HAP-1 (cell line): ENCODE measurements around the gene GATAD1.
"Not testable (repeated sequence)": the region's sequence is repeated elsewhere in the genome, so short reads cannot be mapped to it uniquely, and the experiment has no call there.

ENCODE experiments used
- DNase-seq, 2 experiments: peaks; one replicate each; pipeline ENCODE4 v3.0.0-alpha.2; 2016 to 2020; ENCODE audit warnings: low spot score in 2 of 2
- H3K27me3 ChIP-seq: fragments of 250-450 bp; sonication (Bioruptor Pico); 2 replicates; pipeline ENCODE4 v1.5.1; 2020; ENCODE audit warnings: low read depth, mild to moderate bottlenecking, moderate library complexity
- H3K36me3 ChIP-seq: fragments of 250-450 bp; sonication (Bioruptor Pico); replicated peaks from 2 replicates; pipeline ENCODE4 v1.5.1; 2020; ENCODE audit warnings: mild to moderate bottlenecking
- H3K4me1 ChIP-seq: fragments of 250-450 bp; sonication (Bioruptor Pico); 2 replicates; pipeline ENCODE4 v1.5.1; 2020; ENCODE audit warnings: mild to moderate bottlenecking
- H3K4me3 ChIP-seq: fragments of 250-450 bp; sonication (Bioruptor Pico); 2 replicates; pipeline ENCODE4 v1.5.1; 2020; ENCODE audit warnings: mild to moderate bottlenecking, moderate library complexity
- H3K9me3 ChIP-seq: fragments of 250-450 bp; sonication (Bioruptor Pico); 2 replicates; pipeline ENCODE4 v1.5.1; 2020; ENCODE audit warnings: mild to moderate bottlenecking, moderate library complexity
- in situ Hi-C: fragments of 300-500 bp; cut with MboI; formaldehyde crosslinking; loops from 3 replicates; pipeline ENCODE4 v1.14.3; 2020; ENCODE audit warnings: low sequenced_read_pairs, inconsistent platforms, mixed read lengths

GATAD1 gene

GRCh38 chr7:92451645-92452044 lies 4.4 kb downstream of the GATAD1 start:
- peaks cover 74% of the 10 kb centered on the region for H3K36me3 ChIP-seq

GRCh38 chr7:92456236-92456635 lies 9.0 kb downstream of the GATAD1 start:
- Histone ChIP-seq H3K4me3 (no peak overlapping the region), H3K36me3 (peaks cover 67% of the 10 kb centered on the region), H3K27me3 (no peaks in the 10 kb centered on the region), H3K4me1 (no peaks in the 10 kb centered on the region), H3K9me3 (no peaks in the 10 kb centered on the region)
- in situ Hi-C loops = no loop called here
- no peak for DNase-seq

More at GRCh38 chr7:92451645-92452044, 4.4 kb downstream of the GATAD1 start:
- H3K9me3 ChIP-seq = no peaks in the 10 kb centered on the region
- no peak overlapping the region for H3K4me3 ChIP-seq
- H3K27me3 ChIP-seq = no peaks in the 10 kb centered on the region
- H3K4me1 ChIP-seq = peaks cover 10% of the 10 kb centered on the region; the same call in 1 of the 2 replicates
- in situ Hi-C loops = no loop called here
- DNase-seq = no peak

GRCh38 chr7:92460109-92460508 lies 12.8 kb downstream of the GATAD1 start:
- Histone ChIP-seq H3K36me3 (peaks cover 30% of the 10 kb centered on the region), H3K4me1 (no peaks in the 10 kb centered on the region), H3K27me3 (no peaks in the 10 kb centered on the region), H3K9me3 (no peaks in the 10 kb centered on the region), H3K4me3 (no peak overlapping the region)
- no peak for DNase-seq
- in situ Hi-C loops = no loop called here

- no peak for DNase-seq
- Histone ChIP-seq H3K9me3 (no peaks in the 10 kb centered on the region), H3K27me3 (no peaks in the 10 kb centered on the region), H3K4me1 (no peaks in the 10 kb centered on the region), H3K36me3 (peaks cover 26% of the 10 kb centered on the region), H3K4me3 (no peak overlapping the region)
- in situ Hi-C loops = no loop called here
Measured at GRCh38 chr7:92460510-92460909, 13.2 kb downstream of the GATAD1 start.

- Histone ChIP-seq H3K4me1 (no peaks in the 10 kb centered on the region), H3K36me3 (peaks cover 18% of the 10 kb centered on the region), H3K4me3 (no peak overlapping the region), H3K9me3 (no peaks in the 10 kb centered on the region), H3K27me3 (no peaks in the 10 kb centered on the region)
- in situ Hi-C loops = no loop called here
- peak; percentile 42 to 49 for DNase-seq
Measured at GRCh38 chr7:92461027-92462003, 14.0 kb downstream of the GATAD1 start.

- H3K9me3 ChIP-seq = no peaks in the 10 kb centered on the region
- no peaks in the 10 kb centered on the region for H3K27me3 ChIP-seq
- no peak overlapping the region for H3K4me3 ChIP-seq
- H3K36me3 ChIP-seq = peaks cover 9% of the 10 kb centered on the region
- in situ Hi-C loops = no loop called here
- H3K4me1 ChIP-seq = no peaks in the 10 kb centered on the region
- no peak for DNase-seq
Measured at GRCh38 chr7:92462560-92462959, 15.3 kb downstream of the GATAD1 start.

GRCh38 chr7:92464515-92464914 lies 17.2 kb downstream of the GATAD1 start:
- Histone ChIP-seq H3K4me1 (no peaks in the 10 kb centered on the region), H3K4me3 (no peak overlapping the region)
- in situ Hi-C loops = no loop called here

GRCh38 chr7:92466682-92467081 lies 19.4 kb downstream of the GATAD1 start:
- H3K4me1 ChIP-seq = no peaks in the 10 kb centered on the region
- no peak for DNase-seq
- H3K9me3 ChIP-seq = no peaks in the 10 kb centered on the region
- H3K36me3 ChIP-seq = no peaks in the 10 kb centered on the region
- no peaks in the 10 kb centered on the region for H3K27me3 ChIP-seq
- in situ Hi-C loops = no loop called here
- no peak overlapping the region for H3K4me3 ChIP-seq

More at GRCh38 chr7:92464515-92464914, 17.2 kb downstream of the GATAD1 start:
- DNase-seq = no peak
- Histone ChIP-seq H3K27me3 (no peaks in the 10 kb centered on the region), H3K9me3 (no peaks in the 10 kb centered on the region), H3K36me3 (no peaks in the 10 kb centered on the region)

- in situ Hi-C loops, H3K36me3 ChIP-seq, H3K4me3 ChIP-seq, H3K9me3 ChIP-seq, DNase-seq, H3K27me3 ChIP-seq, H3K4me1 ChIP-seq: not testable (repeated sequence)
Measured at GRCh38 chr7:92468589-92468988, 21.3 kb downstream of the GATAD1 start.

GRCh38 chr7:92473989-92474388 lies 26.7 kb downstream of the GATAD1 start:
- in situ Hi-C loops = not testable (repeated sequence)

GRCh38 chr7:92475261-92475770 lies 28.0 kb downstream of the GATAD1 start:
- H3K9me3 ChIP-seq, DNase-seq, H3K4me1 ChIP-seq, in situ Hi-C loops, H3K27me3 ChIP-seq, H3K4me3 ChIP-seq, H3K36me3 ChIP-seq: not testable (repeated sequence)

More at GRCh38 chr7:92473989-92474388, 26.7 kb downstream of the GATAD1 start:
- H3K27me3 ChIP-seq, H3K4me3 ChIP-seq, H3K36me3 ChIP-seq, H3K9me3 ChIP-seq, H3K4me1 ChIP-seq, DNase-seq: not testable (repeated sequence)

GRCh38 chr7:92475851-92476590 lies 28.7 kb downstream of the GATAD1 start:
- in situ Hi-C loops = not testable (repeated sequence)

GRCh38 chr7:92477681-92478080 lies 30.4 kb downstream of the GATAD1 start, which contains the start of gene ERVW-1:
Gene ERVW-1, minus strand, starts transcription at chr7:92477946. Its CDS starts 7,565 bp downstream, at chr7:92470381.
- H3K9me3 ChIP-seq, H3K4me1 ChIP-seq, H3K4me3 ChIP-seq, DNase-seq, H3K36me3 ChIP-seq, in situ Hi-C loops, H3K27me3 ChIP-seq: not testable (repeated sequence)

More at GRCh38 chr7:92475851-92476590, 28.7 kb downstream of the GATAD1 start:
- not testable (repeated sequence) for H3K9me3 ChIP-seq, H3K4me1 ChIP-seq, H3K36me3 ChIP-seq, H3K27me3 ChIP-seq, H3K4me3 ChIP-seq, DNase-seq

GRCh38 chr7:92478095-92478494 lies 30.8 kb downstream of the GATAD1 start:
- in situ Hi-C loops = no loop called here
- no peak overlapping the region for H3K4me3 ChIP-seq
- DNase-seq = no peak
- H3K27me3 ChIP-seq = no peaks in the 10 kb centered on the region
- H3K4me1 ChIP-seq = no peaks in the 10 kb centered on the region
- no peaks in the 10 kb centered on the region for H3K36me3 ChIP-seq
- H3K9me3 ChIP-seq = no peaks in the 10 kb centered on the region
